ENCODE data around the gene ABHD18.
"Not testable (repeated sequence)": the region's sequence is repeated elsewhere in the genome, so short reads cannot be mapped to it uniquely, and the experiment has no call there.

Gene ABHD18

GRCh38 chr4:128061566-128062536, 96.6 kb downstream of the ABHD18 start:
- H3K27ac ChIP-seq (ENCODE audit: low read length, poor library complexity, severe bottlenecking), result peak overlapping the region; percentile 64
- H4K91ac ChIP-seq (ENCODE audit: low read length), result peak overlapping the region; percentile 75
- DNase-seq, result peak; percentile 61
- H3K4me3 ChIP-seq (ENCODE audit: insufficient read depth in 1 of 2, low read depth in 1 of 2, low read length in 2 of 2), result peak overlapping the region; percentile 93 to 95
- H3K9ac ChIP-seq (ENCODE audit: low read length), result peak overlapping the region; percentile 97
- H3K4ac ChIP-seq (ENCODE audit: low read depth in 1 of 2, low read length in 2 of 2), result peak overlapping the region; percentile 64 to 79
- H2AK5ac ChIP-seq (ENCODE audit: low read length, severe bottlenecking), result no peak overlapping the region
- WGBS, result under 1% methylated on average over 38 of the region's 101 CpGs
- H3K4me1 ChIP-seq (ENCODE audit: control insufficient read depth, insufficient read depth, low read depth, low read length), result peaks cover 2% of the 10 kb centered on the region
- peak overlapping the region; percentile 60 to 96 for H3K23ac ChIP-seq (ENCODE audit: low read length in 2 of 2)
- H3K79me1 ChIP-seq (replicated peaks; ENCODE audit: low read length, poor library complexity, severe bottlenecking), result no peaks in the 10 kb centered on the region
- peak overlapping the region in 1 of 2 experiments; percentile 63 for H2BK12ac ChIP-seq (ENCODE audit: low read length in 2 of 2)
- H2BK15ac ChIP-seq (ENCODE audit: low read depth, poor library complexity, severe bottlenecking), result peak overlapping the region; percentile 93
- H3K36me3 ChIP-seq (ENCODE audit: control insufficient read depth in 1 of 2, insufficient read depth in 2 of 2, low read depth in 1 of 2, low read length in 2 of 2), result no peaks in the 10 kb centered on the region
- peak overlapping the region; percentile 75 to 100 for H3K18ac ChIP-seq (ENCODE audit: low read depth in 1 of 2, low read length in 2 of 2)
- no peaks in the 10 kb centered on the region for H3K27me3 ChIP-seq (ENCODE audit: control insufficient read depth in 1 of 2, insufficient read depth in 1 of 2, low read length in 2 of 2)
- H3K9me3 ChIP-seq (ENCODE audit: control insufficient read depth, low read length), result no peaks in the 10 kb centered on the region
- H2AFZ ChIP-seq (ENCODE audit: low read depth, low read length), result peak overlapping the region; percentile 86
- peak overlapping the region in 1 of 2 experiments; percentile 95 for H3K14ac ChIP-seq (ENCODE audit: low read length in 2 of 2)
- H2BK120ac ChIP-seq (ENCODE audit: low read depth, low read length), result peak overlapping the region; percentile 50
- H4K8ac ChIP-seq (ENCODE audit: low read length), result peak overlapping the region; percentile 41
- peak overlapping the region; percentile 89 for H2BK5ac ChIP-seq (ENCODE audit: low read depth, low read length, poor library complexity, severe bottlenecking)
- peak overlapping the region; percentile 97 for H3K4me2 ChIP-seq (ENCODE audit: low read length, poor library complexity, severe bottlenecking)

DNA sequence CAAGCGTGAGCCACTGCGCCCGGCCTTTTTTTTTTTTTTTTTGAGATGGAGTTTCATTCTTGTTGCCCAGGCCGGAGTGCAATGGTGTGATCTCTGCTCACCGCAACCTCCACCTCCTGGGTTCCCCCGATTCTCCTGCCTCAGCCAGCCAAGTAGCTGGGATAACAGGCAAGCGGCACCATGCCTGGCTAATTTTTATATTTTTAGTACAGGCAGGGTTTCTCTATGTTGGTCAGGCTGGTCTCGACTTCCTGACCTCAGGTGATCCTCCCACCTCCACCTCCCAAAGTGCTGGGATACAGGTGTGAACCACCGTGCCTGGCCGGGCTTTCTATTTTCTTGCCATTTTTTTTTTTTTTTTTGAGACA, 101.2 kb downstream of the ABHD18 start:
- not testable (repeated sequence) for H2BK12ac ChIP-seq (ENCODE audit: low read length in 2 of 2); H3K36me3 ChIP-seq (ENCODE audit: control insufficient read depth in 1 of 2, insufficient read depth in 2 of 2, low read depth in 1 of 2, low read length in 2 of 2); DNase-seq; H2AFZ ChIP-seq (ENCODE audit: low read depth, low read length); H3K23ac ChIP-seq (ENCODE audit: low read length in 2 of 2); H2BK5ac ChIP-seq (ENCODE audit: low read depth, low read length, poor library complexity, severe bottlenecking); H4K8ac ChIP-seq (ENCODE audit: low read length); H2BK120ac ChIP-seq (ENCODE audit: low read depth, low read length); H4K91ac ChIP-seq (ENCODE audit: low read length); H3K27me3 ChIP-seq (ENCODE audit: control insufficient read depth in 1 of 2, insufficient read depth in 1 of 2, low read length in 2 of 2); H3K4me2 ChIP-seq (ENCODE audit: low read length, poor library complexity, severe bottlenecking); H2BK15ac ChIP-seq (ENCODE audit: low read depth, poor library complexity, severe bottlenecking); H2AK5ac ChIP-seq (ENCODE audit: low read length, severe bottlenecking); H3K4me1 ChIP-seq (ENCODE audit: control insufficient read depth, insufficient read depth, low read depth, low read length); H3K79me1 ChIP-seq (replicated peaks; ENCODE audit: low read length, poor library complexity, severe bottlenecking); H3K4ac ChIP-seq (ENCODE audit: low read depth in 1 of 2, low read length in 2 of 2); H3K9ac ChIP-seq (ENCODE audit: low read length); H3K9me3 ChIP-seq (ENCODE audit: control insufficient read depth, low read length); H3K4me3 ChIP-seq (ENCODE audit: insufficient read depth in 1 of 2, low read depth in 1 of 2, low read length in 2 of 2); H3K14ac ChIP-seq (ENCODE audit: low read length in 2 of 2); H3K18ac ChIP-seq (ENCODE audit: low read depth in 1 of 2, low read length in 2 of 2); H3K27ac ChIP-seq (ENCODE audit: low read length, poor library complexity, severe bottlenecking)
- 97% methylated on average over 9 of the region's 10 CpGs for WGBS

DNA sequence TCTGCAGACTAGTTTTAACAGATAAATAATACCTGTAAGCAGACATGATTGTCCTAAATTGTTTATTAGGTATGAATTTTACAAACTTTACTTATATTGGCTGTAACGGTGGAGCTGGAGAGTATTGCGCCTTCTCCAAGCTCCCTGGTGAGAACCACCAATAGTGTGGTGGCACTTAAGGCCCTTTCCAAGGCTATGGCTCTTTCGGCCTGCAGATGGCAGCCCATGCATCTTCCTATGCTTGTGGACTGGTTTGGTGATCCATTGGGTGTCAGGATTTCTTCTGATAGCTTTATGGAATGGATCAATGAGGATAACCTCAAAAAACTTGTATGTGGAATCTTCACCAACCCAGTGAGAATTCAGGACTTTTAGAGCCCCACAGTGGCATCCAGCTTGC, 103.7 kb downstream of the ABHD18 start:
- Histone ChIP-seq H2BK15ac (ENCODE audit: low read depth, poor library complexity, severe bottlenecking) (no peak overlapping the region), H2AK5ac (ENCODE audit: low read length, severe bottlenecking) (no peak overlapping the region), H4K8ac (ENCODE audit: low read length) (no peak overlapping the region), H3K4me1 (ENCODE audit: control insufficient read depth, insufficient read depth, low read depth, low read length) (no peaks in the 10 kb centered on the region), H3K14ac (ENCODE audit: low read length in 2 of 2) (no peak overlapping the region), H3K18ac (ENCODE audit: low read depth in 1 of 2, low read length in 2 of 2) (peak overlapping the region in 1 of 2 experiments; percentile 34), H3K27me3 (ENCODE audit: control insufficient read depth in 1 of 2, insufficient read depth in 1 of 2, low read length in 2 of 2) (no peaks in the 10 kb centered on the region), H4K91ac (ENCODE audit: low read length) (no peak overlapping the region), H3K27ac (ENCODE audit: low read length, poor library complexity, severe bottlenecking) (no peak overlapping the region), H3K79me1 (replicated peaks; ENCODE audit: low read length, poor library complexity, severe bottlenecking) (peaks cover 7% of the 10 kb centered on the region), H2BK120ac (ENCODE audit: low read depth, low read length) (no peak overlapping the region), H3K23ac (ENCODE audit: low read length in 2 of 2) (no peak overlapping the region), H3K9me3 (ENCODE audit: control insufficient read depth, low read length) (no peaks in the 10 kb centered on the region), H3K4me2 (ENCODE audit: low read length, poor library complexity, severe bottlenecking) (no peak overlapping the region), H3K9ac (ENCODE audit: low read length) (no peak overlapping the region), H3K4me3 (ENCODE audit: insufficient read depth in 1 of 2, low read depth in 1 of 2, low read length in 2 of 2) (no peak overlapping the region), H2BK12ac (ENCODE audit: low read length in 2 of 2) (no peak overlapping the region), H2BK5ac (ENCODE audit: low read depth, low read length, poor library complexity, severe bottlenecking) (no peak overlapping the region), H3K36me3 (ENCODE audit: control insufficient read depth in 1 of 2, insufficient read depth in 2 of 2, low read depth in 1 of 2, low read length in 2 of 2) (no peaks in the 10 kb centered on the region), H2AFZ (ENCODE audit: low read depth, low read length) (no peak overlapping the region), H3K4ac (ENCODE audit: low read depth in 1 of 2, low read length in 2 of 2) (no peak overlapping the region)
- WGBS, result 86% methylated on average over 3 of the region's 3 CpGs
- DNase-seq, result peak; percentile 40

GRCh38 chr4:128076464-128076863, 111.3 kb downstream of the ABHD18 start:
- no peak overlapping the region for H2BK15ac ChIP-seq (ENCODE audit: low read depth, poor library complexity, severe bottlenecking)
- H3K9me3 ChIP-seq (ENCODE audit: control insufficient read depth, low read length), result no peaks in the 10 kb centered on the region
- H3K27ac ChIP-seq (ENCODE audit: low read length, poor library complexity, severe bottlenecking), result no peak overlapping the region
- no peak overlapping the region for H2AFZ ChIP-seq (ENCODE audit: low read depth, low read length)
- H3K4ac ChIP-seq (ENCODE audit: low read depth in 1 of 2, low read length in 2 of 2), result no peak overlapping the region
- H2BK12ac ChIP-seq (ENCODE audit: low read length in 2 of 2), result no peak overlapping the region
- no peak overlapping the region for H3K18ac ChIP-seq (ENCODE audit: low read depth in 1 of 2, low read length in 2 of 2)
- DNase-seq, result no peak
- no peak overlapping the region for H4K91ac ChIP-seq (ENCODE audit: low read length)
- H3K14ac ChIP-seq (ENCODE audit: low read length in 2 of 2), result no peak overlapping the region
- H2BK5ac ChIP-seq (ENCODE audit: low read depth, low read length, poor library complexity, severe bottlenecking), result no peak overlapping the region
- H3K27me3 ChIP-seq (ENCODE audit: control insufficient read depth in 1 of 2, insufficient read depth in 1 of 2, low read length in 2 of 2), result no peaks in the 10 kb centered on the region
- H3K4me1 ChIP-seq (ENCODE audit: control insufficient read depth, insufficient read depth, low read depth, low read length), result no peaks in the 10 kb centered on the region
- H3K9ac ChIP-seq (ENCODE audit: low read length), result no peak overlapping the region
- WGBS, result 87% methylated on average over 3 of the region's 4 CpGs
- H3K79me1 ChIP-seq (replicated peaks; ENCODE audit: low read length, poor library complexity, severe bottlenecking), result peaks cover 9% of the 10 kb centered on the region
- H3K4me2 ChIP-seq (ENCODE audit: low read length, poor library complexity, severe bottlenecking), result no peak overlapping the region
- H2BK120ac ChIP-seq (ENCODE audit: low read depth, low read length), result no peak overlapping the region
- H2AK5ac ChIP-seq (ENCODE audit: low read length, severe bottlenecking), result no peak overlapping the region
- H3K23ac ChIP-seq (ENCODE audit: low read length in 2 of 2), result no peak overlapping the region
- no peak overlapping the region for H4K8ac ChIP-seq (ENCODE audit: low read length)
- H3K36me3 ChIP-seq (ENCODE audit: control insufficient read depth in 1 of 2, insufficient read depth in 2 of 2, low read depth in 1 of 2, low read length in 2 of 2), result peaks cover 7 to 19% of the 10 kb centered on the region in 2 experiments
- no peak overlapping the region for H3K4me3 ChIP-seq (ENCODE audit: insufficient read depth in 1 of 2, low read depth in 1 of 2, low read length in 2 of 2)

Measured in mesenchymal stem cell (in vitro differentiated cells and primary cell).